HG03095 (cell line): ENCODE results near the gene MYH11.
"Not testable (repeated sequence)": the region's sequence is repeated elsewhere in the genome, so short reads cannot be mapped to it uniquely, and the experiment has no call there.

Experiments used
- ATAC-seq: cut with Tn5 transposase; IDR thresholded peaks from one replicate; pipeline ENCODE4 v1.9.1; 2021; ENCODE audit warnings: moderate library complexity; ENCODE audit not compliant: unreplicated experiment

MYH11 gene

DNA sequence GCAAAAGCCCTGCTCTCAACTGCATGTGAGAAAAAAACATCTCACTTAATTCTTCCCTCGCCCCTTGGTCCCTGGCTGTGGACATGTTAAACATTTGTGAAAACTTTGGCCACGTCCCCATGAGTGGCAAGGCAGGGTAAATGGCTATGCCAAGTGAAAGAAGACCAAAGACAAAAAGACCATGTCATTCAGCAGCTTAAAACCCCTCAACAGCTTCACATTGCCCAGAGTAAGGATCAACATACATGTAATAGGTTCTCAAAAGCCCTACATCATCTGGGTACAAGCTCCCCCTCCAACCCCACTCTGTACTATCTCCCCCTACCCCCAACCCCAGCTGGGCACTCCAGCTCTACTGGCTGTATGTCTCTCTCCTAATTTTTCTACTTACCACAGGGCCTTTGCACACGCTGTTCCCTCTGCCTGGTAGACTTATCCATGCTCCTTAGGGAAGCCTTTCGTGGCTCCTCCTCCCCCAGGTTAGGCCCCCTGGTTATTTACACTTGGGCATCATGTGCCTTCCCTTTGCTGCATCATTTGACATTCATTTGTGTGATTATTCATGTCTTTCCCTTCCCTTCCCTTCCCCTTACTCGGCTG, 131.1 kb downstream of the MYH11 start:
- no peak for ATAC-seq

DNA sequence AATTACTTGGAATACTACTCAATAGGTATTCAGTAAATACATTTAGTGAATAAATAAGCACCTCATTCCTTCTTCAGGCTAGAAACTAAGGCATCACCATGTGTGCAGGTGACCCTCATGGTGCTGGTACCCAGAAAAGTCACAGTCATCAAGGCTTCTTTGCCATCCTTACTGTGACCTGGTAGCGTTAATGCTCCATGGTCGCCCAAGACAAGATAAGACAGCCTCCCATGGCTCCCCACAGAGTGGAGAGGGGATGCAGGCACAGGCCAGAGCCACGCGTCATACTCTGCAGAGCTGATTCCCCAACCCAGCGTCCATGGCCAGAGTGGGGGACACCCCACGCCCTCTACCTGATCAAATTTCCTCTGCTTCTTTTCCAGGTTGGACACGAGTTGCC, 133.0 kb downstream of the MYH11 start:
- ATAC-seq: no peak

DNA sequence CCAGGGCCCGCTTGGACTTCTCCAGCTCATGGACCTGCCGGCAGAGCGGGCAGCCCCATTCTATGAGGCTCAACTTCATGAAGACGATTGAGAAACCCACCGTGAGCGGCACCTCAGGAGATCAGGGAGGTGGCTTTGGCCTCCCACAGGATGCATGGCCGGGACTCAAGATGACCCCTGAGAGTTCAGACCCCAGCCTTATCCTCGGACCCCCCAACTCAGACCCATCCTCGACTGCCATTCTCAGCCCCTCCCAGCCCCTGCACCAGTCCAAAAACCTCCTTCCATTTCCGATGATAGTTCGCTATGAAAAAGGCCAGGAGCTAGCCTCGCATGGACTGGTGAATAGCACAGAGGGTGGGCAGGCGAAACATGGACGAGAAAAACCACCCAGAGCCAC, 135.8 kb downstream of the MYH11 start:
- no peak for ATAC-seq

DNA sequence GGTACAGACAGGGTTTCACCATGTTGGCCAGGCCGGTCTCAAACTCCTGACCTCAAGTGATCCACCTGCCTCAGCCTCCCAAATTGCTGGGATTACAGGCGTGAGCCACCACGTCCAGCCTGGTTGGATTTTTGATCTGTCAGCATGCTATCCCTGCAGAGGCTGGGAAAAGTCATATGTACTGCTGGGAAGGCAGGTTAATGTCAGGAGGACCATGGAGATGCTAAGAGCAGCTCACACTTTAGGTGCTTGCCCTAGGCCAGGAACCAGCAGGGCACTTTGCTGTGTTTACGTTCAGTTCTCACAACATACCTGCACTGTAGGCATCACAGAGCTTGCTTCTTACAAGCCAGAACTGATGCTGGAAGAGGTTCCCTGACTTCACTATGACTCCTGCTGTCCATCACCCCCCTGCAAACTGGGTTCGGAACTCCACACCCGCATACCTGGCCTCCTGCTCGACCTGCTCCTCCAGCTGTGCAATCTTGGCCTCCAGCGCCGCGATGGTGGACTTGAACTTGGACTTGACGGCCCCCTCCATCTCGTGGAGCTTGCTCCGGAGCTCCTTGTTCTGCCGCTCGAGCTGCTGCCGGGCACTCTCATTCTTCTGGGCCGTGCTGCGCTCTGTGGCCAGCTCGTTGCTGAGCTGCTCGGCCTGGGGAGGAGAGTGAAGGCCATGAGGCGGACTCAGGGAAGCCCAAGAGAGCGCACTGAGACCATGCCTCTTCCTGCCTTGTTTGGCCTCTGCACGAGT, 140.0 kb downstream of the MYH11 start:
- no peak for ATAC-seq

DNA sequence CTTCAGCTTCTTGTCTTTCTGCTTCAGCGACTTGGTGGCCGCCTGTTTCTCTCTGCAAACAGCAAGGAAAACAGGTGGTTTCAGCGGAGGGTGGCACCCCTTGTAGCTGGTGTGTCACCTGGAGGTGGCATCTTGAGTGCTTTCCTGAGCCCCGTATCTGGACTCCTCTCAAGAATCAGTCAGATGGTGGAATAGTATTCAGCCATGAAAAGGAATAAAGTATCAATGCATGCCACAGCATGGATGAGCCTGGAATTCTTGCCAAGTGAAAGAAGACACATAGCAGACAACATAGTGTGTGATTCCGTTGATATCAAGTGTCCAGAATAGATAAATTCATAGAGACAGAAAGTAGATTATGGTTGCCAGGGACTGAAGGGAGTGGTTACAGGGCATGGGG, 141.6 kb downstream of the MYH11 start:
- ATAC-seq: no peak

DNA sequence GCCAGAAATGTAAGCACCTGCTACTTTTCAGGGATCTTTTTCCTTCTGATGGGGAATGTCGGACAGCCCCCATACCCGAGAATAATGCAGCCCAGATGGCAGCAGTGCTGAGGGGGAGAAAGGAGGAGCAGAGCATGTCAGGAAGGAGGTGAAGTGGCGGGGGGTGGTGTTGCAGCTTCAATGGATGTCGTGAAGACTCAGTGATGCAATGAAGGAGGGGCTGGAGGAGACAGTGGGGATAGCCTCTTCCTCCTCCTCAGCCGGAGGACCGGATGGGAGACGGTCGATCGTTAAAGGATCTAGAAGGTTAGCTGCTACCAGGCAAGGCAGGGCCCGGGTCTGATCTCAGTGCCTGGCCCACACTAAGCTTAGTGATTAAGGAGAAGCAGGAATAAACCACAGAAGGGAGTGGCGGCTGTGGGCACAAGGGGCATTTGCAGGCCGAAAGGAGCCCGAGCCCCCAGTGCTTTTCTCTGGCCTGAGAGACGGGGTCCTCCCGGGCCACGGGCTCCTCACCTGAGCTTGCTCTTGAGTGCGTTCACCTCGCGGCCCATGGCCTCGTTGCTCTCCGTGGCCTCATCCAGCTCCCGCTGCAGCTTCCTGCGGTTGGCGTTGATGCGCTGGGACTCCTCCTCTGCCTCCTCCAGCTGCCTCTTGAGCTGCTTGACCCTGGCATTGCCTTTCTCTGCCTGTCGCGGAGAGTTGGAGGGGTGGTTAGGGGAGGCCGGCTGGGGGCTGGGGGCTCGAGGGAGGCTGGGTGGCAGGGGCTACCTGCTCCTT, 142.2 kb downstream of the MYH11 start:
- no peak for ATAC-seq

DNA sequence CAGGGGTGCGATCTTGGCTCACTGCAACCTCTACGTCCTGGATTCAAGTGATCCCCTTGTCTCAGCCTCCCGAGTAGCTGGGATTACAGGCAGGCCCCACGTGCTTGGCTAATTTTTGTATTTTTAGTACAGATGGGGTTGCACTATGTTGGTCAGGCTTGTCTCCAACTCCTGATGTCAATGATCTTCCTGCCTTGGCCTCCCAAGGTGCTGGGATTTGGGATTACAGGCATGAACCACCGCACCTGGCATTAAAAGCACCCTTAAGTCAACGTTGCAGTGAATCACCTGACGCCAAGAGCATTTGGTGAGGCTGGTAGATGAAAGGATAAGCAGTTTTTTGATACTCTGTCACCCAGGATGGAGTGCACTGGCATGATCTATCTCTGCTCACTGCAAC, 147.8 kb downstream of the MYH11 start:
- no peak for ATAC-seq

DNA sequence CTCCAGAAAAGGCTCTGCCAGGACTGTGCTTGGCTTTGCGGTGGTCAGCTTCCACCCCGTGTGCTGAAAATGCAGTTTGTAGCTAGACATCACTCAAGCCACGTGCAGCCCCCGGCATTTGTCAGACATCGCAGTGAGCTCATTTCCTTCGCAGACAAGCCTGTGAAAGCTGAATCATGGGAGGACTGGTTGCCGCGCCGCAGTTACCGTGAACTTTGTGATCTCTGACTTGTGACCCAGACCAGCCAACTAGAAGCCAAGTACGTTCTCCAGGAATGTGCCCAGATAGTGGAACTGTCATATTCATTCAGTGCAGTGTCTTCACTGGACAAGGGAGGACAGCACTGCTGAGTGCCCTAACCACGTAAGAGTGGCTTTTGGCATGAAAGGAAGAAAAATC, 148.7 kb downstream of the MYH11 start:
- no peak for ATAC-seq

DNA sequence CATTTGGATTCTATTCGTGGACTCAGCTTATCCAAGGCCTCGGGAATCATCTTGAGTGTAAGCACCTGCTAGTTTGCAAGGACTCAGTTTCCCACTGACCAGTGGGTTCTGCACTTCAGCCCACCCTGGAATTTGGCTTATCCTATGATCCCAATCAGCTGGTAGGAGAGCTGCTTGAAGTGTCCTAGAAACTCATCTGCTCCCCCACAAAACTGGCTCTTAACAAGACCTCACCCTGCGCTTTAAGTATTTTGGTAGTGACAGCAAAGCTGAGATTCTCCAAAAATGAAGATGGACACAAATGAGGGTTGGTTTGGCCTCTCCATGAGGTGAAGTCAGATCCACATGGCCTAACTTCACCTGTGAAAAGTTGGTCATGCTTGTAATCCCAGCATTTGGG, 149.5 kb downstream of the MYH11 start:
- ATAC-seq: no peak

DNA sequence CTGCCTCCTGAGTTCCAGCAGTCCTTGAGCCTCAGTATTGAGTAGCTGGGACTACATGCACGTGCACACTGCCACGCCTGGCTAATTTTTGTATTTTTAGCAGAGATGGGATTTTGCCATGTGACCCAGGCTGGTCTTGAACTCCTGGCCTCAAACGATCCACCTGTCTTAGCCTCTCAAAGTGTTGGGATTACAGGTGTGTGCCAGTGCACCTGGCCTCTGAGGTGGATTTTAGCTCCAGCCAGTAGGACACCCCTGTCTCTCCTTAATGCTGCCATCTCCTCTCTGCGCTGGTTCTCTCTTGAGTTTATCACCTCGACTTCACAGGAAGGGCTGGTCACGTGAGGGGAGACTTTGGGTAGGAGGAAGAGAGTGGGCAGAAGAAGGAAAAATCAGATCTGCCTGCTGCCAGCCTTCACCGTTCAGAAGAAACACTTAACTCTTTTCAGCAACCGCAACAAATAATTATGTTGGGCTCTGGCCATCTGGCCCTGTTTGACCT, 151.7 kb downstream of the MYH11 start:
- no peak for ATAC-seq

DNA sequence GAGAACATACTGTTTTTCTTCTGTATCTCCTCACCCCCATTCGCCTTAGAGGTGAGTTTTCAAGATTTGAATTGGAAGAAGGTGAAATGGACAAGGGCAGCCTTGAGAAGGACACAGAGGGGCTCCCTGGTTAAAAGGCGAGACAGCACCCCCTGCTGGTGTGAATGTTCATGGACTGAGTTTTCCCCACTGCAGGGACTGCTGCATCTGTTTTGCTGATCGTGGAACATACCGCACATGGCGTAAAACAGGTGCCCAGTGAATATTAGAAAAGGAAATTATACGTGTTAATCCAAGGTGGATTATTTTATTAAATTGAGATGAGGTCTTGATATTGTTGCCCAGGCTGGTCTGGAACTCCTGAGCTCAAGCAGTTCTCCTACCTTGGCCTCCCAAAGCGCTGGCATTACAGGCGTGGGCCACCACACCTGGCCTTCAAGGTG, 152.3 kb downstream of the MYH11 start:
- no peak for ATAC-seq

DNA sequence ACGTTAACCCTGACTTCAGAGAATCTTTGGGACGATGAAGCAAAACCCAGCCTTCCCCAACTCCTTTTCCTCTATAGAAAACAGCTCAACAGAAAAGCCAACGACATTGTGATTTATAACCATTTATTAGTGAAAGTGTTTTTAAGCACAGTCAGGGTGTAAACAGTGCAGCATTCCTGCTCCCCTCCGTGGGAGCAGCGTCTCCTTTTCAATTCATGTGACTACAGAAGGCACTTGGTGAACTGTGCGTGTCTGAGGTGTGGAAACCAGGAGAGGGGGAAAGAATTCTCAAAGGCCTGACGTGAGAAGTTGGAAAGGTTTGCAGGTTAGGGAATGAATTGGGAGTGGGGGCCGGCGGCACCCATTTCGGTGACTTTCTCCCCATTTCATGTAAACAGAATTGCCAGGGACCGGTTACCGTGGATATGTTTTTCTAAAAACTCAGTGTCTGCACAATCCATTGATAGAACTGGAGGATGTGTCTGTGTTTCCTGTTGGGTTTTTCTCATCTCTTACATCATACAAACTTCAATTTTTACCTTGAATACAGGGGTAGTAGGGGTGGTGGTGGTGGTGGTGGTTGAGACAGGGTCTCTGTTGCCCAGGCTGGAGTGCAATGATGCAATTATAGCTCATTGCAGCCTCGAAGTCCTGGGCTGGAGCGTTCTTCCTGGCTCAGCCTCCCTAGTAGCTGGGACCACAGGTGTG, 153.6 kb downstream of the MYH11 start:
- ATAC-seq: no peak

DNA sequence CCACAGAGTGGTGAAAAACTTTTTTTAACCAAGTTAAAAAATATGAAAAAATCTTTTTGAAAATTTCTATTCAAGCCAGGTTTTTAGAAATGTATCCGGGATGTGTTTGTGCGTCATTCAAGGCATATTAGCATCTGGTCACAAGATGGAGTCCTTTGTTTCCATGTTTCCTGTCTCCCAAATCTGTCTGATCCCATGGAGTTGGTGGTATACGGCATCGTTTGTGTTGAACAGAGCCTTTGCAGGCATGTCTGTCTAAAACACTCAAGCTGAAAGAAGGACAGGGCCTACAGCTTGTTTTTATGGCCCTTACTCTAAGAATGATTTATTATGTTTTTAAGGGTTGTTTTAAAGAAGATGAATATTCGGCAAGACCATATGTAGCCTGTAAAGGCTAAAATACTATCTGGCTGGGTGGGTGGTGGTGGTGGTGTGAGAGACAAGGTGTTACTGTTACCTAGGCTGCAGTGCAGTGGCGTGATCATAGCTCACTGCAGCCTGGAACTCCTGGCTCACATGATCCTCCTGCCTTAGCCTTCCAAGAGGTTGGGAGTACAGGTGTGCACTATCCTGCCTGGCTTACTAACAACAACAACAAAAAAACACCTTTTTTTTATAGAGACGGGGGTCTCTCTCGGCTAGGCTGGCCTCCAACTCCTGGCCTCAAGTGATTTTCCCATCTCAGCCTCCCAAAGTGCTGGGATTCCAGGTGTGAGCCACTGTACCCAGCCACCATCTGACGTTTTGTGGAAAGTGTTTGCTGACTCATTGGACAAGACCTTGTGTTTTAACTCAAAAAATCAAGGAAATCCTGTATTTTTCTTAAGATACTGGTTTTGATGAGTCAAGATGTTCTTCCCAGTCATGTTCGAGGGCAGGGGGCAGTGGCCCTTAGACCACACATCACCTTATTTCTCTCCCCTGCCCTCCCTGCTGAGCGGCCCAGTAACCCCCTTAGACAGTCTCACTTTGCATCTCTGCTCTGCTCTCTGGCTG, 154.6 kb downstream of the MYH11 start:
- no peak for ATAC-seq

DNA sequence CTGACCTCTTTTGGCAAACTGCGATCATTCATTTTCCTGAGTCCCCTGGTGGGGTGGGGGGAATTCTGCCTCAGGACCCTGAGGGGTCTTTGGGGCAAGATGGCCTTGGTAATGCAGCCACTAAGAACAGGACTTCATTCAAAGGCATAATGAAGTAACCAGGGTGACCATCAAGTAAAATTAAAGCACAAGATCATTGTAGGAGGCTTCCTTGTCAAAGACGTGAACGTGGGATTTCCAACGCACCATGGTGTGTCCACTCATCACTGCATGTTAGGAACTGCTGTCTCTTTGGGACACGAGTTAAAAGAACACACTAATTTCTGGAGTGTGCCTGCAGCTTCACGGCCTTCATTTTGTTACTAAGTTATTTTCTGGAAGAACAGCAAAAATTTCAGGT, 155.5 kb downstream of the MYH11 start:
- no peak for ATAC-seq

DNA sequence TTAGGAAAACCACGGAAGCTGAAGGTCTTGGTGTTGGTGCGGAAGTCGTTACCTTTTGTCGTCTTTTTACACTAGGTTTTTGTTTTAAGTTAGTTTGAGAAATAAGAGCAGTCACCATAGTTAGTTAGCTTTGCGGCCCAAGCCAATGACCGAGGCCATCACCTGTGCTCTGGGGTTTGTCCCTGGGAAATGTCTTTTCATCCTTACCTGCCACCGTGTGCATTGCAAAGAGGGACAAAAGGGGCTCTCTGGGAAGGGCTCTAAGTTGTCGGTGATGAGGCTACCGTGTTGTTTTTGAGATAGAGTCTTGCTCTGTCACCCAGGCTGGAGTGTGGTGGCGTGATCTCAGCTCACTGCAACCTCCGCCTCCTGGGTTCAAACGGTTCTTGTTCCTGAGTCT, 157.0 kb downstream of the MYH11 start:
- no peak for ATAC-seq

DNA sequence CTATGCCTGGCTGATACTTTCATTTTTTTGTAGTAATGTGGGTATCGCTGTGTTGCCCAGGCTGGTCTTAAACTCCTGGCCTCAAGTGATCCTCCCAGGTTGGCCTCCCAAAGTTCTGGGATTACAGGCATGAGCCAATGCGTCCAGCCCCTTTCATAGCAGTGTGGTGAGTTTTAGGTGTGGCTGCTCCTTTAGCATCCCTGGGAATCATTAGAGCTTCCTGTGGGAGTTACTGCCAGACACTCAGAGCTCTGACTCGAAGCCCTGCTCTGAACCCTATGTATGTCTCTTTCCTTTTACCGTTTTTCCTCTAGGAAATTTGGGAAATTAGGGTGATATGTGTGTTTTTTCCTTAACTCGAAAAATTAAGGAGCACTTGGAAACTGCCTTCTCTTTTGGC, 162.3 kb downstream of the MYH11 start:
- ATAC-seq: no peak

DNA sequence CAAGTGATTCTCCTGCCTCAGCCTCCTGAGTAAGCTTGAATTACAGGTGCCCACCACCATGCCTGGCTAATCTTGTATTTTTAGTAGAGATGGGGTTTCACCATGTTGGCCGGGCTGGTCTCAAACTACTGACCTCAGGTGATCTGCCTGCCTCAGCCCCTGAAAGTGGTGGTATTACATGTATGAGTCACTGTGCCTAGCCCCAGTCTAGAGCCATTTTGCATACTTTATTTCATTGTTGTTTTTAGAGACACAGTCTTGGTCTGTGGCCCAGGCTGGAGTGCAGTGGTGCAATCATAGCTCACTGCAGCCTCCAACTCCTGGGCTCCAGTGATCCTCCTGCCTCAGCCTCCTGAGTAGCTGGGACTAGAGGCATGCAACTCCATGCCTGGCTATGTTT, 164.3 kb downstream of the MYH11 start:
- ATAC-seq: not testable (repeated sequence)

DNA sequence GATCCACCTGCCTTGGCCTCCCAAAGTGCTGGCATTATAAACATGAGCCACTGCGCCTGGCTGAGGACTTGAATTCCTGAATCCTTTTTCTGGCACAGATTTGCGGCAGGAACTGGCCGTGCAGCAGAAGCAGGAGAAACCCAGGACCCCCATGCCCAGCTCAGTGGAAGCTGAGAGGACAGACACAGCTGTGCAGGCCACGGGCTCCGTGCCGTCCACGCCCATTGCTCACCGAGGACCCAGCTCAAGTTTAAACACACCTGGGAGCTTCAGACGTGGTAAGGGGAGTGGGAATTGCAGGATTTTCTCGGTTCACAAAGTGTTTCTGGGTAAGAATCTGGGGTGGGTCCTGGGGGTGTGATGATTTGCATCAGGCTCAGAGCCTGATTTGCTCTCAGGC, 165.8 kb downstream of the MYH11 start:
- ATAC-seq: no peak

DNA sequence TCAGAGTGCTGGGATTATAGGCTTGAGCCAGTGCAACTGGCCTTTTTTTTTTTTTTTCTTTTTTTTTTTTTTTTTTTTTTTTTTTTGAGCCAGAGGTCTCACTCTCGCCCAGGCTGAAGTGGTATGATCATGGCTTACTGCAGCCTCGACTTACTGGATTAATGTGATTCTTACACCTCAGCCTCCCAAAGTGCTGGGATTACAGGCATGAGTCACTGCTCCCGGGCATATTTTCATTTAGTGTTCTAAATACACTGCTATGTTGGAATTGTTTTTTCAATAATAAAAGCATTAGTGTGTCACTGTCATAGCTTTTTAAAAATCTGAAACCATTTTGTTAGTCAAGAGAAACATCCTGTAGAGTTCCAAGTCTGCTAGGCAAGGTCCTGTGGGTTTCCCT, 166.5 kb downstream of the MYH11 start:
- no peak for ATAC-seq

DNA sequence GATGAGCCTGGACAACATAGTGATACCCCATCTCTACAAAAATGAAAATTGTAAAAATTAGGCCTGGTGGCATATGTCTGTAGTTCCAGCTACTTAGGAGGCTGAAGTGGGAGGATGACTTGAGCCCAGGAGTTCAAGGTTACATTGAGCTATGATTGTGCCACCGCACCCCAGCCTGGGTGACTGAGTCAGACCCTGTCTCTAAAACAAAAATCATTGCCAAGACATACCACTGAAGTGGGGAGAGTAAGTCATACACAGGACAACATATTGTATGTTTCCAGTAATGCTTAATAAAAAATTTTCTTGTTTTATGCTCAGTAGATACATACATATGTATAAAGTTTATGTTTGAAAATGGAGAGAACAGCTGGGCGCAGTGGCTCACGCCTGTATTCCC, 167.5 kb downstream of the MYH11 start:
- no peak for ATAC-seq
